GM23248 (cell line): ENCODE measurements around the gene KCNQ4.

ENCODE experiments used
- EZH2 ChIP-seq: fragments of 200-600 bp; sonication (generic); IDR thresholded peaks from 2 replicates; pipeline ENCODE4 v1.6.1; 2018; ENCODE audit warnings: antibody characterized with exemption, mild to moderate bottlenecking; ENCODE audit not compliant: insufficient read depth, poor library complexity, severe bottlenecking
- EZH2phosphoT487 ChIP-seq: fragments of 200-600 bp; sonication (generic); IDR thresholded peaks from 2 replicates; pipeline ENCODE4 v1.6.1; 2018; ENCODE audit warnings: antibody characterized with exemption, moderate library complexity, mild to moderate bottlenecking, low read depth; ENCODE audit not compliant: insufficient read depth

- no peak for TF ChIP-seq EZH2
- no peak for TF ChIP-seq EZH2phosphoT487
Measured at GRCh38 chr1:40860706-40861223, 77.2 kb downstream of the KCNQ4 start.
